Activated B cell treated with CpG ODN at 0.5 μM for 24 hours (primary cell): ENCODE data around the gene TTC17. TPM values are rescaled to one million over a fixed set of nuclear protein-coding genes. Genes with fewer than 3 reads are reported as not detected.

Experiments
- ATAC-seq: fragments of 200-7000 bp; cut with Tn5 transposase; one replicate; pipeline ENCODE4 v1.10.0; 2021; ENCODE audit warnings: low read depth, mild to moderate bottlenecking, moderate library complexity
- CTCF ChIA-PET: fragments of 350-600 bp; sonication (Branson Sonifier 250); formaldehyde crosslinking; loops from one replicate; lab custom pipeline; 2021; ENCODE audit warnings: antibody characterized with exemption; lab: Charles Lee
- POLR2A ChIA-PET: fragments of 350-600 bp; sonication (Branson Sonifier 250); formaldehyde crosslinking; loops from one replicate; lab custom pipeline; 2021; ENCODE audit warnings: antibody characterized with exemption; lab: Charles Lee
- DNase-seq: peaks from one replicate; pipeline ENCODE4 v3.0.0; 2022
- H3K27ac Mint-ChIP-seq: one replicate; pipeline ENCODE4 v1.8.0; 2020; ENCODE audit warnings: mixed read lengths
- H3K27me3 Mint-ChIP-seq: one replicate; pipeline ENCODE4 v1.8.0; 2021; ENCODE audit warnings: mixed read lengths
- H3K36me3 Mint-ChIP-seq: one replicate; pipeline ENCODE4 v1.8.0; 2021; ENCODE audit warnings: low read depth, mixed read lengths
- H3K4me1 Mint-ChIP-seq: one replicate; pipeline ENCODE4 v1.8.0; 2021; ENCODE audit warnings: mixed read lengths
- H3K4me3 Mint-ChIP-seq: one replicate; pipeline ENCODE4 v1.8.0; 2020; ENCODE audit warnings: mild to moderate bottlenecking, mixed read lengths
- H3K9me3 Mint-ChIP-seq: one replicate; pipeline ENCODE4 v1.8.0; 2020; ENCODE audit warnings: mixed read lengths
- intact Hi-C: fragments of 100-400 bp; cut with micrococcal nuclease; formaldehyde crosslinking; loops from one replicate; pipeline ENCODE4 v1.15.1; 2024
- total RNA-seq: library from RNA; stranded (reverse); gene quantifications from 2 replicates; pipeline ENCODE4 v1.2.3, GENCODE V29; 2022
- TF ChIP-seq, protein P1 (sequence below): fragments of 200-600 bp; IDR thresholded peaks from one replicate; pipeline ENCODE4 v1.8.0; 2022; ENCODE audit warnings: antibody characterized with exemption, mild to moderate bottlenecking

Gene TTC17
- total RNA-seq, 1 donor from 2014 or later: 127 TPM

DNA sequence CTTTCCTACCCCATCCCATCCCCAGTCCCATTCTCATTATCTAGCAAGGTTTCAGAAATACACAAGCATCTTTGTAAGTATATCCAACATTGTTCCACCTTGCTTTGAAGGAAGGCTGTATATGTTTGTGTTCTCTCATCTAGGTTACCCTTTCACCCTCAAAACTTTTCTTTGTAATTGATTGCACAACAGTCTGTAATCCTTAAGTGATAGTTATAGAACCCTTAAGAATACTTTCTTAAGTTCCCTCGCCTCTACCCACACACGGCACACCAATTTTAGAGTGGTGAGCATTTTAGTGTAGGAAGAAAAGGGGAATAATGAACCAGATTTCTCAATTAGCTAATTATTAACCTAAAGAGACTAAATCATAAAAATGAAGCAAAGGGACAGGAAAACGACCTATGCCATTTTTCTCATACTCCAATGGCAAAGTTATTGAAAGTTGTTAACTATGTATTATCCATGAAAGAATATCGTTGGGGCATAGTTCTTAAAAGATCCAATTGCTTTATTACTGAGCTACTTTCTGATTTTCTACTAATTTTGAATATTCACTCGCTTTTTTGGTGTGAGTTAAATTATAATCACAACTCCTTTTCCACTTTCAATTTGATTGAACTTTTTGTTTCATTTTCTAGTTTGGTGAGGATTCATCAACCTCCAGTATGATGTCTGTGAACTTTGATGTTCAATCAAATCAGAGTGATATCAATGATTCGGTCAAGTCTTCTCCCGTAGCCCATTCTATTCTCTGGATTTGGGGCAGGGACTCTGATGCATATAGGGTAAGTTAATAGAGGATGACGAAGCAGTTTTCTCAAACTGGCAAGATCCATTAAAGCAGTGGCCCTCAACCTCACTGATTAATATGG, 44.9 kb downstream of the TTC17 start:
- H3K27ac Mint-ChIP-seq: peak overlapping the region; percentile 35

DNA sequence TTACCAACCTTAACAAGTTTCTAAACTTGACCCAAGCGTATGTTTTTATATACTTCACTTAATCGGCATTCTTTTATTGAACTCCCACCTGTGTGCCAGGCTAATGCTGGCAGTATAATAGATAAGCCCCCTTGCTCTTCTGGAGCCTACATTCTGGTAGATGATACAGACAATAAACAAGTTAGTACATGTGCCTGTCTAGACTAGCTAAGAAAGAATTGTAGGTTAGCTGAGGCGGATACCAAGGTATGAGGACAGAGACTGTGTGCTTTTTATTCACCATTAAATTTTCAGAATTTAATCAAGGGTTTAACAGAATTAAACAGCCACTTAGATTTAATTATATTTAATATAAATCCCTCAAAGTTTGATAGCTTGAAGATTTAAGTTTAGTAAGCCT, 45.7 kb downstream of the TTC17 start:
- Mint-ChIP-seq H3K4me3 (no peak overlapping the region), H3K4me1 (no peaks in the 10 kb centered on the region), H3K27ac (peak overlapping the region; percentile 35), H3K9me3 (no peaks in the 10 kb centered on the region), H3K27me3 (no peaks in the 10 kb centered on the region), H3K36me3 (peaks cover 87% of the 10 kb centered on the region)
- ChIA-PET POLR2A (interaction anchor here (1.2 kb wide), 1 partner anchor 45 kb away, joined by 3 read pairs; the partner anchor contains the start of gene TTC17), CTCF (interaction anchor here (1.2 kb wide), 1 partner anchor 16 kb away, joined by 3 read pairs; no protein-coding TSS in a partner anchor)
- DNase-seq (no peak), ATAC-seq (no peak)
- intact Hi-C loops: no loop called here
- TF ChIP-seq, protein P1, sequence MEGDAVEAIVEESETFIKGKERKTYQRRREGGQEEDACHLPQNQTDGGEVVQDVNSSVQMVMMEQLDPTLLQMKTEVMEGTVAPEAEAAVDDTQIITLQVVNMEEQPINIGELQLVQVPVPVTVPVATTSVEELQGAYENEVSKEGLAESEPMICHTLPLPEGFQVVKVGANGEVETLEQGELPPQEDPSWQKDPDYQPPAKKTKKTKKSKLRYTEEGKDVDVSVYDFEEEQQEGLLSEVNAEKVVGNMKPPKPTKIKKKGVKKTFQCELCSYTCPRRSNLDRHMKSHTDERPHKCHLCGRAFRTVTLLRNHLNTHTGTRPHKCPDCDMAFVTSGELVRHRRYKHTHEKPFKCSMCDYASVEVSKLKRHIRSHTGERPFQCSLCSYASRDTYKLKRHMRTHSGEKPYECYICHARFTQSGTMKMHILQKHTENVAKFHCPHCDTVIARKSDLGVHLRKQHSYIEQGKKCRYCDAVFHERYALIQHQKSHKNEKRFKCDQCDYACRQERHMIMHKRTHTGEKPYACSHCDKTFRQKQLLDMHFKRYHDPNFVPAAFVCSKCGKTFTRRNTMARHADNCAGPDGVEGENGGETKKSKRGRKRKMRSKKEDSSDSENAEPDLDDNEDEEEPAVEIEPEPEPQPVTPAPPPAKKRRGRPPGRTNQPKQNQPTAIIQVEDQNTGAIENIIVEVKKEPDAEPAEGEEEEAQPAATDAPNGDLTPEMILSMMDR: no peak

More for the DNA sequence above, 44.9 kb downstream of the TTC17 start:
- TF ChIP-seq, protein P1: no peak
- POLR2A ChIA-PET: interaction anchor here (1.2 kb wide), 1 partner anchor 45 kb away, joined by 3 read pairs; the partner anchor contains the start of gene TTC17
- CTCF ChIA-PET: interaction anchor here (1.2 kb wide), 1 partner anchor 17 kb away, joined by 3 read pairs; no protein-coding TSS in a partner anchor
- ATAC-seq: no peak
- Mint-ChIP-seq H3K9me3 (no peaks in the 10 kb centered on the region), H3K36me3 (peaks cover 87% of the 10 kb centered on the region), H3K4me1 (no peaks in the 10 kb centered on the region), H3K4me3 (no peak overlapping the region), H3K27me3 (no peaks in the 10 kb centered on the region)
- no peak for DNase-seq
- intact Hi-C loops: no loop called here

DNA sequence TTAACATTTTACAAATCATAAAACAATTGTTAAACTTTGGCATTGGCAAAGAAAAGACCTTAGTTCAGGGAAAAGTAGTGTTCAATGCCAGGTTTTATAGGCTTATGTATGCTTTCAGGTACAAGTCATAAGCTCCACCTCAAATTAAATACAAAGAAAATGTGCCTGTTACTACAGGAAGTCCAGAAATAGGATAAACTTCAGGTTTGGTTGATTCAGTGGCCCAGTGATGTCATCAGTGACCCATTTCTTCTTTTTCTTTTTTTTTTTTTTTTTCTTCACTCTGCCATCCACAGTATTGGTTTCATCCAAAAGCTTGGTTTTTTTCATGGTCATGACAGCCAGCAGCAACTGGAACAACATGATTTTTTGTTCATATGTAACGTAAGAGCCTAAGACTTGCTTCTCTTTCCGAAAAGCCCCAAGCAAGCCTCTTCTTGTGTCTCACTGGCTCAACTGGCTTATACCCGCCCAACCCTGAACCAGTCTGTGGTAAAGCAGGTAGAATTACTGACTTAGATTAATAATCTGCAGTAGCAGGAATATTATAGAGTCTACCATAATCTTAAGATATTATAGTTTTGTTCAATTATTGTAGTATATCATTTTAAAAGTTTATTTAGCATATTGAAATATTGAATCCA, 46.2 kb downstream of the TTC17 start:
- TF ChIP-seq, protein P1: no peak
- CTCF ChIA-PET: no interaction called here

DNA sequence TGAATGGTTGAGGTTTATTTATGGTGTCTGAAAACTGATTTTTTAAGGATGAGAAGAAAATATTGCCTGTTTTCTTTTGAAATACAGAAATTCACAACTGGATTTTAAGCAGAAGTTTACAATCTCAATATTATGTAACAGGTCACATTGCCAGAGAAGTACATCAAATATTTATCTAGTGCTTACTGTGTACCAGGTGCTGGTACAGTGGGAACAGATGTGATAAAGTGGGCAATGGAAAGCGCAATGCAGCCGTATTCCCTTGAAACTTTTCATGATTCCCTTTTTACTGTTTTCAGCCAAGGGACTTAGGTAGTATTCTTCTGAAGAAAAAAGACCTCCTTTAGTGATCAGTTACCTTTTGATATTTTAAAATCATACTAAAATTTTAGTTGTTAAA, 49.6 kb downstream of the TTC17 start:
- Mint-ChIP-seq H3K36me3 (peaks cover 80% of the 10 kb centered on the region), H3K4me3 (no peak overlapping the region), H3K4me1 (no peaks in the 10 kb centered on the region), H3K27me3 (no peaks in the 10 kb centered on the region), H3K27ac (no peak overlapping the region), H3K9me3 (no peaks in the 10 kb centered on the region)
- TF ChIP-seq, protein P1: no peak
- no peak for DNase-seq
- ChIA-PET POLR2A (no interaction called here), CTCF (interaction anchor here (0.6 kb wide), 1 partner anchor 480 kb away, joined by 3 read pairs; no protein-coding TSS in a partner anchor)
- intact Hi-C loops: no loop called here
- ATAC-seq: no peak

More for the DNA sequence above, 46.2 kb downstream of the TTC17 start:
- DNase-seq (no peak), ATAC-seq (no peak)
- Mint-ChIP-seq H3K27ac (no peak overlapping the region), H3K36me3 (peaks cover 86% of the 10 kb centered on the region), H3K4me1 (no peaks in the 10 kb centered on the region), H3K9me3 (no peaks in the 10 kb centered on the region), H3K4me3 (no peak overlapping the region), H3K27me3 (no peaks in the 10 kb centered on the region)
- intact Hi-C loops: no loop called here
- POLR2A ChIA-PET: interaction anchor here (1.2 kb wide), 1 partner anchor 46 kb away, joined by 3 read pairs; the partner anchor contains the start of gene TTC17

DNA sequence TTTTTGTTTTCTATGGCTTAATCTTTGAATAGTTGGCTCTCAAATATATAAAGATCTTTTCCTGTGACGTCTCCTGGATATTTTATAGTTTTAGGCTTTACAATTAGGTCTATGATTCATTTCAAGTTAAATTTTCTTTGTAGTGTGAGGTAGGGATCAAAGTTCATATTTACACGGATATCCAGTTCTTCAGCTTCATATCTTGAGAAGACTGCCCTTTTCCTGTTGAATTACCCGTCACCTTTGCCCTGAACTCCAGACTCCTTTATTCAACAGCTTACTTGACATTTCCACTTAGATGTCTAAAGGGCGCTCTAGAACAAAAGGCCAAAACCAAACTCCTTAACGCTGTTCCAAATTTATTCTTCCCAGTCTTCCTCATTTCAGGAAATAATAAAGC, 51.7 kb downstream of the TTC17 start:
- POLR2A ChIA-PET: no interaction called here
- no peak for DNase-seq
- Mint-ChIP-seq H3K4me1 (no peaks in the 10 kb centered on the region), H3K27ac (no peak overlapping the region), H3K9me3 (no peaks in the 10 kb centered on the region), H3K4me3 (no peak overlapping the region), H3K36me3 (peaks cover 81% of the 10 kb centered on the region), H3K27me3 (no peaks in the 10 kb centered on the region)
- CTCF ChIA-PET: no interaction called here
- ATAC-seq: no peak
- intact Hi-C loops: no loop called here
- TF ChIP-seq, protein P1: no peak
